Mesenchymal stem cell (in vitro differentiated cells and primary cell): ENCODE measurements around the gene SYT11.

Source experiments
- DNase-seq: peaks from one replicate; pipeline ENCODE4 v3.0.0-alpha.2; 2013
- H2AFZ ChIP-seq: one replicate; pipeline ENCODE4 v1.6.1; 2013; ENCODE audit warnings: low read depth, mild to moderate bottlenecking, control low read depth, inconsistent platforms, low read length, moderate library complexity
- H2AK5ac ChIP-seq: 2 replicates; pipeline ENCODE4 v1.6.1; 2013; ENCODE audit warnings: low read length, moderate library complexity, mild to moderate bottlenecking, inconsistent platforms; ENCODE audit not compliant: severe bottlenecking
- H2BK120ac ChIP-seq: one replicate; pipeline ENCODE4 v1.6.1; 2013; ENCODE audit warnings: low read depth, mild to moderate bottlenecking, inconsistent platforms, low read length, moderate library complexity
- H2BK12ac ChIP-seq, 2 experiments: one replicate each; pipeline ENCODE4 v1.6.1; 2013; ENCODE audit warnings: inconsistent platforms in 2 of 2, low read length in 2 of 2, mild to moderate bottlenecking in 2 of 2, moderate library complexity in 2 of 2, control low read depth in 1 of 2
- H2BK15ac ChIP-seq: one replicate; pipeline ENCODE4 v1.6.1; 2013; ENCODE audit warnings: mild to moderate bottlenecking, low read depth, inconsistent platforms; ENCODE audit not compliant: poor library complexity, severe bottlenecking
- H2BK5ac ChIP-seq: 2 replicates; pipeline ENCODE4 v1.6.1; 2013; ENCODE audit warnings: low read depth, mild to moderate bottlenecking, low read length, control low read depth, inconsistent platforms; ENCODE audit not compliant: poor library complexity, severe bottlenecking
- H3K14ac ChIP-seq, 2 experiments: one replicate each; pipeline ENCODE4 v1.6.1; 2013; ENCODE audit warnings: inconsistent platforms in 2 of 2, low read length in 2 of 2, control low read depth in 1 of 2, mild to moderate bottlenecking in 1 of 2, moderate library complexity in 1 of 2
- H3K18ac ChIP-seq, 2 experiments: one replicate each; pipeline ENCODE4 v1.6.1; 2013; ENCODE audit warnings: inconsistent platforms in 2 of 2, low read length in 2 of 2, control low read depth in 1 of 2, low read depth in 1 of 2, mild to moderate bottlenecking in 1 of 2
- H3K23ac ChIP-seq, 2 experiments: one replicate each; pipeline ENCODE4 v1.6.1; 2013; ENCODE audit warnings: inconsistent platforms in 2 of 2, low read length in 2 of 2, mild to moderate bottlenecking in 2 of 2, moderate library complexity in 2 of 2, control low read depth in 1 of 2
- H3K27ac ChIP-seq: 2 replicates; pipeline ENCODE4 v1.5.1; 2013; ENCODE audit warnings: mild to moderate bottlenecking, moderate library complexity, low read length, control low read depth, inconsistent platforms; ENCODE audit not compliant: poor library complexity, severe bottlenecking
- H3K27me3 ChIP-seq, 2 experiments: 2 replicates each; pipeline versions ENCODE4 v1.6.1 to v1.7.0; 2013; ENCODE audit warnings: low read length in 2 of 2, mild to moderate bottlenecking in 2 of 2, moderate library complexity in 2 of 2, control low read depth in 1 of 2, inconsistent platforms in 1 of 2; ENCODE audit not compliant: control insufficient read depth in 1 of 2, insufficient read depth in 1 of 2
- H3K36me3 ChIP-seq, 2 experiments: 2 replicates each; pipeline versions ENCODE4 v1.6.1 to v1.7.0; 2013; ENCODE audit warnings: low read length in 2 of 2, control low read depth in 1 of 2, inconsistent platforms in 1 of 2, low read depth in 1 of 2, mild to moderate bottlenecking in 1 of 2; ENCODE audit not compliant: insufficient read depth in 2 of 2, control insufficient read depth in 1 of 2
- H3K4ac ChIP-seq, 2 experiments: one replicate each; pipeline ENCODE4 v1.6.1; 2013; ENCODE audit warnings: inconsistent platforms in 2 of 2, low read length in 2 of 2, mild to moderate bottlenecking in 2 of 2, moderate library complexity in 2 of 2, control low read depth in 1 of 2, low read depth in 1 of 2
- H3K4me1 ChIP-seq: 2 replicates; pipeline ENCODE4 v1.6.1; 2013; ENCODE audit warnings: low read depth, low read length, control low read depth; ENCODE audit not compliant: control insufficient read depth, insufficient read depth
- H3K4me2 ChIP-seq: 2 replicates; pipeline ENCODE4 v1.6.1; 2013; ENCODE audit warnings: low read length, mild to moderate bottlenecking, inconsistent platforms; ENCODE audit not compliant: poor library complexity, severe bottlenecking
- H3K4me3 ChIP-seq, 2 experiments: 2 replicates each; pipeline versions ENCODE4 v1.5.1 to v1.7.0; 2013; ENCODE audit warnings: low read length in 2 of 2, mild to moderate bottlenecking in 2 of 2, control low read depth in 1 of 2, low read depth in 1 of 2; ENCODE audit not compliant: insufficient read depth in 1 of 2
- H3K79me1 ChIP-seq: replicated peaks from 2 replicates; pipeline ENCODE4 v1.6.1; 2013; ENCODE audit warnings: mild to moderate bottlenecking, control low read depth, low read length, inconsistent platforms; ENCODE audit not compliant: poor library complexity, severe bottlenecking
- H3K9ac ChIP-seq: 2 replicates; pipeline ENCODE4 v1.7.0; 2013; ENCODE audit warnings: mild to moderate bottlenecking, low read length, moderate library complexity
- H3K9me3 ChIP-seq: 2 replicates; pipeline ENCODE4 v1.7.0; 2013; ENCODE audit warnings: mild to moderate bottlenecking, low read length; ENCODE audit not compliant: control insufficient read depth
- H4K8ac ChIP-seq: one replicate; pipeline ENCODE4 v1.6.1; 2013; ENCODE audit warnings: inconsistent platforms, mild to moderate bottlenecking, low read length, moderate library complexity
- H4K91ac ChIP-seq: one replicate; pipeline ENCODE4 v1.6.1; 2013; ENCODE audit warnings: mild to moderate bottlenecking, low read length, inconsistent platforms
- whole genome bisulfite sequencing: methylation state at CpG from one replicate; pipeline ENCODE4 v1.1.7; 2013; ENCODE audit warnings: mixed read lengths; 5-methylcytosine and 5-hydroxymethylcytosine counted together

Gene SYT11

DNA sequence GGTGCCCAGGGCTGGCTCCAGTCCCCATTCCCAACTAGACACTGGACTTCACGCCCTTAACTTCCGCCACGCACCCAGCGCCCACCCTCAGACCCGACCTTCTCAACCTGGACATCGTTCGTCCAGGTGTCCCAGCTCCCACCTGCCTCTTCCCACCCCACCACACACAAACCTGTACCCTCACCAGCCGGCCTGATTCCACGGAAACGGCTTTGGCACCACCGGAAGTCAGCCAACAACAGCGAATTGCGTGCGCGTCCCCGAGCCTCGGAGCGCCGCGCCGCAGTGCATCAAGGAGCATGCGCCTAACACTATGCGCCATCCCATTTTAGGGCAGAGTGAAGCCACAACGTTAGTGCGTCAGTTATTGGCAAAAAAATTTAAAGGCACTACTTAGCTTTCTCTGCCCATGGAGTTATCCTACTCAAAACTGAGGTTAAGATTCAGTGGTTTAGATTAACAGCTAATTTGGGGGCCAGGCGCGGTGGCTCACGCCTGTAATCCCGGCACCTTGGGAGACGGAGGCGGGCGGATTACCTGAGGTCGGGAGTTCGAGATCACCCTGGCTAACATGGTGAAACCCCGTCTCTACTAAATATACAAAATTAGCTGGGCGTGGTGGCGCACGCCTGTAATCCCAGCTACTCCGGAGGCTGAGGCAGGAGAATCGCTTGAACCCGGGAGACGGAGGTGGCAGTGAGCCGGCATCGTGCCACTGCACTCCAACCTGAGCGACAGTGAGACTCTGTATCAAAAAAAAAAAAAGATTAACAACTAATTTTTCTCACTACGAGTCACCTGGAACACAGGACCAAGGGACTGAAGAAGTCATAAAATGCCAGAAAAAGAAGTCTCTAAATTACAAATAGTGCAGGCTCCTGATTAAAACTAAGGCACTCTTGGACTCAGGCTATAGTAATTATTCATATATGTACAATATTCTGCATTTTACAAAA lies 2.1 kb upstream of the SYT11 start, which contains the start of gene GON4L:
Gene GON4L (minus strand): TSS at position 240 of the 956 bp plus-strand sequence. CDS start 3,434 bp downstream, outside the sequence.
- peak within 1 kb of the TSS in 1 of 2 experiments; percentile 100 for H3K14ac ChIP-seq
- peaks cover 7% of the 10 kb centered on the region for H3K4me1 ChIP-seq
- H3K79me1 ChIP-seq, result peaks cover 6% of the 10 kb centered on the region
- peak within 1 kb of the TSS; percentile 54 for H2BK120ac ChIP-seq
- no peak within 1 kb of the TSS for H2BK15ac ChIP-seq
- H3K9ac ChIP-seq, result peak within 1 kb of the TSS; percentile 95
- 32% methylated on average over 42 of the region's 46 CpGs for WGBS
- H3K9me3 ChIP-seq, result no peaks in the 10 kb centered on the region
- peak within 1 kb of the TSS; percentile 88 to 99 for H3K18ac ChIP-seq
- peak within 1 kb of the TSS; percentile 86 for H3K4me2 ChIP-seq
- peaks cover 17 to 36% of the 10 kb centered on the region in 2 experiments for H3K36me3 ChIP-seq
- H4K91ac ChIP-seq, result peak within 1 kb of the TSS; percentile 70
- H3K4ac ChIP-seq, result peak within 1 kb of the TSS in 1 of 2 experiments; percentile 84
- H4K8ac ChIP-seq, result peak within 1 kb of the TSS; percentile 96
- H3K27me3 ChIP-seq, result no peaks in the 10 kb centered on the region
- peak within 1 kb of the TSS; percentile 1 for H3K27ac ChIP-seq
- H2AK5ac ChIP-seq, result peak within 1 kb of the TSS; percentile 26
- peak within 1 kb of the TSS; percentile 78 to 95 for H3K4me3 ChIP-seq
- peak; percentile 93 for DNase-seq
- peak within 1 kb of the TSS in 1 of 2 experiments; percentile 97 for H3K23ac ChIP-seq
- H2AFZ ChIP-seq, result peak within 1 kb of the TSS; percentile 75
- no peak within 1 kb of the TSS for H2BK12ac ChIP-seq
- peak within 1 kb of the TSS; percentile 68 for H2BK5ac ChIP-seq

DNA sequence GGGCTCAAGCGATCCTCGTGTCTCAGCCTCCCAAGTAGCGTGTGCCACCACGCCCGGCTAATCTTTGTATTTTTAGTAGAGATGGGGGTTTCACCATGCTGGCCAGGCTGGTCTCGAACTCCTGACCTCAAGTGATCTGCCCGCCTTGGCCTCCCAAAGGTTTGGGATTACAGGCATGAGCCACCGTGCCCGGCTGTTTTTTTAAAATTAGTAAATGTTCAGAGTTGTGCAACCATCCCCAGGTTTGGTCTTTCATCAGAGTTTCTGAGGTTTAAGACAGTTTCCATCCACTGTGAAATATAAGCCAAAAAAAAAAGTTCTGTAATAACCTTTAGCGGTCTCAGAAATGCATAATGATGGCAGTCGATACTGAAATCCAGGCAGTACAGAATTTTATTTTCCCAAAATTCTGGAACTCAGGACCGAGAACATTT lies 550 bp upstream of the SYT11 start:
- Histone ChIP-seq H3K27me3 (no peaks in the 10 kb centered on the region), H3K23ac (no peak overlapping the region), H2AK5ac (no peak overlapping the region), H3K4me2 (peak overlapping the region; percentile 62), H3K79me1 (peaks cover 4% of the 10 kb centered on the region), H3K18ac (no peak overlapping the region), H3K36me3 (peaks cover 8 to 21% of the 10 kb centered on the region in 2 experiments), H2BK12ac (no peak overlapping the region), H3K9ac (peak overlapping the region; percentile 90), H3K9me3 (no peaks in the 10 kb centered on the region), H2BK5ac (no peak overlapping the region), H2AFZ (no peak overlapping the region), H3K4ac (no peak overlapping the region), H3K4me1 (peaks cover 7% of the 10 kb centered on the region), H2BK120ac (no peak overlapping the region), H3K27ac (peak overlapping the region; percentile 62), H4K91ac (peak overlapping the region; percentile 27), H3K4me3 (peak overlapping the region in 1 of 2 experiments; percentile 83), H3K14ac (no peak overlapping the region), H2BK15ac (no peak overlapping the region), H4K8ac (peak overlapping the region; percentile 54)
- no peak for DNase-seq
- WGBS, result 86% methylated on average over 12 of the region's 12 CpGs

DNA sequence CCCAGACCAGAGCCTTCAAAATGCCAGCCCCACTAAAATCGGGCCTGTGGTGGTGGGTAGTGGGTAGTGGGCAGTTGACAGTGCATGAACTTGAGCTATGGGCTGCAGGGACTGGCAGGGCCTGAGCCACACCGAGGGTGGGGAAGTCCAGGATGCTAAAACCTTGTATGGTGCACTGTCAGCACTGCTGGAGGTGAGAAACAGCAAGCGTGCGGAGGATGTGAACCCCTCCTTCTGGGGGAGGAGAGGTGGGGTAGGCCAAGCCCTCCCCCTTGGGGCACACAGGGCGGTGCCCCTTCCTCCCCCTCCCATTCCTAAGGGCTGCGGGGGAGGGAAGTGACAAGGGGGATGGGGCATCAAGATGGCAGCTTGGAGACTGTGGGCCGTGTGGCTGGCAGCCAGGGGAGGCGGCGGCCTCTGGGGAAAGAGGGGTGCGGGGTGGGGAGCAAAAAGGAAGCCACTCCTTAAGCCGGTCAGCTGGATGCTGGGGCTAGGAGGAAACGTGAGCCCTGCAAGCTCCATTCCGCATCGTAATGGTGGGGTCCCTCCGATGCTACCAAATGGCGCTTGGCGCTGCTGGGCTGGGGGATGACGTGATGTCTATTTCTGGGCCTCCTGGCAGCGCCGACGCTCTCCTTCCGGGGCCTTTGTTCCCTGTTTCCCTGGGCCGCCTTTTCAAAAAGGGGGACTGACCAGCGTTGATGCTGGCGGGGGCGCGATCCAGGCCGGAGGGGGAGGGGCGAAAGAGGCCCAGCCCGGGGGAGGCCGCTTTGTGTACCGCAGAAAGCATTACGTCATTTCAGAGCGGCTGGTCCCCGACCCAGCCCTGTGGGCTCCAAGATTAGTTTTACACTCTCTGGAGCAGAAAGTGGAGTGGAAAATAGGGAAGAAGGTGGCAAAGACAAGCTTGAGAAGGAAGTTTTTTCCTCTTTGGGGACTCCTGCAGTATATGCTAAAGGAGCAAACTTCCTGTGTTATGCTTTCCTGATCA lies 809 bp downstream of the SYT11 start:
- H3K9ac ChIP-seq, result peak overlapping the region; percentile 97
- H3K18ac ChIP-seq, result peak overlapping the region; percentile 60 to 80
- peak overlapping the region; percentile 15 to 86 for H3K4ac ChIP-seq
- H4K8ac ChIP-seq, result peak overlapping the region; percentile 90
- H3K14ac ChIP-seq, result peak overlapping the region in 1 of 2 experiments; percentile 74
- H3K9me3 ChIP-seq, result no peaks in the 10 kb centered on the region
- no peak overlapping the region for H2BK5ac ChIP-seq
- H3K79me1 ChIP-seq, result peaks cover 4% of the 10 kb centered on the region
- peaks cover 0 to 8% of the 10 kb centered on the region in 2 experiments for H3K36me3 ChIP-seq
- peak overlapping the region; percentile 33 for H2AK5ac ChIP-seq
- peak overlapping the region; percentile 45 for H3K4me2 ChIP-seq
- peak overlapping the region; percentile 76 for H2AFZ ChIP-seq
- WGBS, result 31% methylated on average over 33 of the region's 35 CpGs
- peak overlapping the region in 1 of 2 experiments; percentile 32 for H3K23ac ChIP-seq
- no peaks in the 10 kb centered on the region for H3K27me3 ChIP-seq
- H3K27ac ChIP-seq, result peak overlapping the region; percentile 52
- peak overlapping the region; percentile 53 for H2BK15ac ChIP-seq
- H2BK12ac ChIP-seq, result peak overlapping the region in 1 of 2 experiments; percentile 61
- peak overlapping the region; percentile 8 for H2BK120ac ChIP-seq
- peak overlapping the region; percentile 63 for H4K91ac ChIP-seq
- DNase-seq, result peak; percentile 68
- peaks cover 7% of the 10 kb centered on the region for H3K4me1 ChIP-seq
- peak overlapping the region; percentile 38 to 83 for H3K4me3 ChIP-seq
